K562 (cell line): ENCODE data around the gene PRPF6. TPM values are rescaled to one million over a fixed set of nuclear protein-coding genes. Genes with fewer than 3 reads are reported as not detected.

ENCODE experiments used
- ATAC-seq: fragments of 200-7000 bp; cut with Tn5 transposase; 3 replicates; pipeline ENCODE4 v1.9.1; 2020; ENCODE audit warnings: moderate library complexity
- BruUV-seq: library from RNA; stranded (reverse); fragments of 400-500 nt; replicated peaks from 2 replicates; lab custom pipeline; 2021; lab: Mats Ljungman, UMichigan
- CTCF ChIA-PET: fragments of 300-600 bp; formaldehyde crosslinking; extraction: SDS; loops from one replicate; lab custom pipeline; 2021; ENCODE audit warnings: low intra/inter-chr PET ratio; lab: Yijun Ruan, JAX
- POLR2A ChIA-PET: fragments of 300-600, 350-650 bp; sonication (Branson Sonifier 250); formaldehyde crosslinking; extraction: SDS; loops from one replicate; lab custom pipeline; 2021; ENCODE audit warnings: antibody characterized with exemption, inconsistent platforms; lab: Yijun Ruan, JAX
- DNase-seq, 4 experiments: peaks; one replicate each; pipeline versions ENCODE4 v3.0.0 to v3.0.0-alpha.2; 2011 to 2018; ENCODE audit warnings: low spot score in 3 of 4, mixed read lengths in 3 of 4; ENCODE audit errors: extremely low read depth in 1 of 4
- FAIRE-seq: peaks from 2 replicates; lab custom pipeline; 2011; peaks lifted over from hg19 to GRCh38; lab: Jason Lieb, UNC
- H2AFZ ChIP-seq: 2 replicates; pipeline ENCODE4 v1.6.0; 2011; ENCODE audit warnings: low read depth, low read length, control low read depth, inconsistent platforms
- H3K27ac ChIP-seq: fragments of 200-600 bp; 3 replicates; pipeline ENCODE4 v1.8.0; 2011; ENCODE audit warnings: low read depth, mild to moderate bottlenecking, control low read depth, inconsistent platforms, low read length, moderate library complexity, mixed read lengths; ENCODE audit errors: extremely low read depth
- H3K27me3 ChIP-seq, 2 experiments: fragments of 300-600 bp in 1 of 2; 2 replicates in 1 of 2; 3 replicates in 1 of 2; pipeline versions ENCODE4 v1.6.0 to v1.8.0; 2011; ENCODE audit warnings: inconsistent platforms in 2 of 2, low read length in 2 of 2, mild to moderate bottlenecking in 1 of 2, mixed read lengths in 1 of 2, moderate library complexity in 1 of 2; ENCODE audit not compliant: control insufficient read depth in 2 of 2, insufficient read depth in 2 of 2
- H3K36me3 ChIP-seq: fragments of 300-600 bp; 3 replicates; pipeline ENCODE4 v1.8.0; 2011; ENCODE audit warnings: mild to moderate bottlenecking, low read length, inconsistent platforms; ENCODE audit not compliant: control insufficient read depth, insufficient read depth
- H3K4me1 ChIP-seq, 2 experiments: fragments of 200-600 bp in 1 of 2; replicated peaks in 1 of 2; 2 replicates in 1 of 2; 3 replicates in 1 of 2; pipeline versions ENCODE4 v1.5.1 to v1.8.0; 2011; ENCODE audit warnings: inconsistent platforms in 2 of 2, low read length in 2 of 2, mild to moderate bottlenecking in 1 of 2, mixed read lengths in 1 of 2, moderate library complexity in 1 of 2; ENCODE audit not compliant: control insufficient read depth in 2 of 2, insufficient read depth in 2 of 2
- H3K4me2 ChIP-seq: 2 replicates; pipeline ENCODE4 v1.6.1; 2011; ENCODE audit warnings: low read length, control low read depth, inconsistent platforms, mixed read lengths; ENCODE audit not compliant: insufficient read depth
- H3K4me3 ChIP-seq: fragments of 200-600 bp; sonication (generic), shearing (Covaris generic); 2 replicates; pipeline ENCODE4 v1.5.1; 2016; ENCODE audit warnings: control low read depth, inconsistent platforms
- H3K79me2 ChIP-seq: fragments of 200-600 bp; 3 replicates; pipeline ENCODE4 v1.8.0; 2011; ENCODE audit warnings: low read length, inconsistent platforms; ENCODE audit not compliant: control insufficient read depth, insufficient read depth
- H3K9ac ChIP-seq, 2 experiments: 2 replicates each; pipeline versions ENCODE4 v1.6.0 to v1.6.1; 2011; ENCODE audit warnings: low read depth in 2 of 2, low read length in 2 of 2, control low read depth in 1 of 2, inconsistent platforms in 1 of 2, mild to moderate bottlenecking in 1 of 2, mixed read lengths in 1 of 2; ENCODE audit not compliant: insufficient read depth in 1 of 2
- H3K9me1 ChIP-seq: one replicate; pipeline ENCODE4 v1.6.0; 2011; ENCODE audit warnings: inconsistent platforms, mild to moderate bottlenecking, low read length, moderate library complexity; ENCODE audit not compliant: control insufficient read depth, insufficient read depth
- H3K9me3 ChIP-seq: replicated peaks from 2 replicates; pipeline ENCODE4 v1.5.1; 2011; ENCODE audit warnings: low read depth, low read length, inconsistent platforms; ENCODE audit not compliant: control insufficient read depth, insufficient read depth
- H4K20me1 ChIP-seq: replicated peaks from 2 replicates; pipeline ENCODE4 v1.6.1; 2011; ENCODE audit warnings: low read length, inconsistent platforms, mixed read lengths; ENCODE audit not compliant: control insufficient read depth, insufficient read depth
- ADNP ChIP-seq: fragments of 200-800 bp; sonication (Bioruptor generic); IDR thresholded peaks from 2 replicates; pipeline ENCODE4 v1.6.1; 2016; ENCODE audit warnings: missing genetic modification characterization, missing compliant biosample characterization
- ARID3B ChIP-seq: fragments of 250-450 bp; sonication (Bioruptor Pico); IDR thresholded peaks from 2 replicates; pipeline ENCODE4 v1.4.0; 2020; ENCODE audit warnings: borderline replicate concordance
- CEBPG ChIP-seq, 3 experiments: fragments of 200-800 bp in 1 of 3; sonication (Bioruptor generic) in 1 of 3; sonication (generic) in 1 of 3; formaldehyde crosslinking in 1 of 3; IDR thresholded peaks in 2 of 3; conservative IDR thresholded peaks in 1 of 3; 2 replicates each; pipeline versions ENCODE4 v1.6.1 to v1.8.0; 2016 to 2022; ENCODE audit warnings: missing compliant biosample characterization in 2 of 3, missing genetic modification characterization in 2 of 3, mild to moderate bottlenecking in 1 of 3, missing genetic modification reagents in 1 of 3
- DPF2 ChIP-seq: fragments of 450-650 bp; IDR thresholded peaks from 2 replicates; pipeline ENCODE4 v1.6.1; 2016
- FOSL1 ChIP-seq: fragments of 200-800 bp; sonication (Bioruptor generic); conservative IDR thresholded peaks from 2 replicates; pipeline ENCODE4 v1.6.1; 2016; ENCODE audit warnings: missing genetic modification characterization, missing compliant biosample characterization
- GTF2A2 ChIP-seq: IDR thresholded peaks from 2 replicates; pipeline ENCODE4 v1.6.1; 2016; ENCODE audit warnings: mild to moderate bottlenecking, missing genetic modification characterization, missing compliant biosample characterization
- PREB ChIP-seq: sonication (generic); formaldehyde crosslinking; IDR thresholded peaks from 2 replicates; pipeline ENCODE4 v1.8.1; 2023; ENCODE audit warnings: mild to moderate bottlenecking, missing genetic modification reagents
- TSC22D4 ChIP-seq: fragments of 450-650 bp; IDR thresholded peaks from 2 replicates; pipeline ENCODE4 v1.6.1; 2016; ENCODE audit warnings: missing genetic modification characterization, missing biosample characterization, control low read depth
- VEZF1 ChIP-seq: fragments of 200-800 bp; sonication (Bioruptor generic); IDR thresholded peaks from 2 replicates; pipeline ENCODE4 v1.6.1; 2017; ENCODE audit warnings: missing genetic modification characterization, missing compliant biosample characterization
- YBX1 ChIP-seq: fragments of 450-650 bp; IDR thresholded peaks from 2 replicates; pipeline ENCODE4 v1.7.1; 2016; ENCODE audit warnings: mild to moderate bottlenecking
- ZHX1 ChIP-seq: fragments of 150-350 bp; conservative IDR thresholded peaks from 2 replicates; pipeline ENCODE4 v1.6.1; 2014; ENCODE audit warnings: low read length
- WGBS: fragments of 100-300 bp; shearing (Covaris generic); methylation state at CpG from one replicate; pipeline ENCODE4 v1.1.6; 2016; ENCODE audit warnings: low coverage, mixed read lengths; ENCODE audit not compliant: insufficient coverage; ENCODE audit errors: missing lambda C conversion rate; 5-methylcytosine and 5-hydroxymethylcytosine counted together
- in situ Hi-C: fragments of 300-500 bp; cut with MboI; formaldehyde crosslinking; loops from 4 replicates; pipeline ENCODE4 v1.15.0; 2018; ENCODE audit warnings: inconsistent platforms, mixed read lengths
- intact Hi-C: fragments of 100-400 bp; cut with micrococcal nuclease; formaldehyde crosslinking; loops from 2 replicates; pipeline ENCODE4 v1.14.2; 2022
- polyA plus RNA-seq, 8 experiments: library from polyadenylated mRNA; depleted of rRNA in 4 of 8; stranded (reverse) in 5 of 8; unstranded in 3 of 8; fragments of >200 nt; fragmentation: Nextera tagmentation in 2 of 8; fragmentation: Illumina TruSeq in 1 of 8; extraction: Ambion mirVana in 2 of 8; extraction: Trizol in 1 of 8; gene quantifications; 2 replicates each; pipeline versions ENCODE4 v1.2.1 to v1.2.3, GENCODE V29; 2011 to 2014; ENCODE audit warnings: inconsistent platforms in 1 of 8, missing spikeins in 1 of 8
- total RNA-seq, 7 experiments: library from RNA; depleted of rRNA in 6 of 7; stranded (reverse); fragments of >200 nt in 6 of 7; fragmentation: Illumina TruSeq in 2 of 7; extraction: Trizol in 2 of 7; gene quantifications; 2 replicates each; pipeline versions ENCODE4 v1.2.1 to v1.2.3, GENCODE V29; 2011 to 2021; ENCODE audit warnings: low replicate concordance in 1 of 7

Gene PRPF6
- total and polyA plus RNA-seq, 9 of the 15 experiments (the other 6 are each of a cell fraction or from before 2014, with no cell fraction given): 4.2 to 83.2 (median 59.9) TPM

- TF ChIP-seq ARID3B (CRISPR knock-in tag): no peak
Observed at GRCh38 chr20:64033981-64034493, 53.1 kb downstream of the PRPF6 start (continued).

- H2AFZ ChIP-seq: no peak overlapping the region
- H4K20me1 ChIP-seq: no peaks in the 10 kb centered on the region
- no peaks in the 10 kb centered on the region for H3K9me3 ChIP-seq
- H3K36me3 ChIP-seq: peaks cover 45% of the 10 kb centered on the region; the same call in 2 of the 3 replicates
- no peak overlapping the region for H3K27ac ChIP-seq
- BruUV-seq: no TSS peak
- TF ChIP-seq DPF2 (no peak), PREB (CRISPR knock-in tag) (no peak), GTF2A2 (tag) (no peak), YBX1 (no peak), ADNP (tag) (no peak), FOSL1 (tag) (no peak), TSC22D4 (tag) (no peak), VEZF1 (CRISPR knock-in tag) (no peak), CEBPG (CRISPR knock-in tag; IDR thresholded peaks at IDR 0.05) (no peak), CEBPG (tag; conservative IDR thresholded peaks at IDR 0.05 in 1 of 2, IDR thresholded peaks at IDR 0.05 in 1 of 2) (no peak), ZHX1 (no peak)
- in situ Hi-C loops: no loop called here
- no peak overlapping the region for H3K4me2 ChIP-seq
- CTCF ChIA-PET: no interaction called here
- ATAC-seq (no peak), DNase-seq (no peak), FAIRE-seq (peak; percentile 32)
- H3K4me1 ChIP-seq: peaks cover 25 to 65% of the 10 kb centered on the region in 2 experiments
- 83% methylated on average over 11 of the region's 17 CpGs for WGBS
- intact Hi-C loops: loop anchor here (5.0 kb wide), 2 partner anchors 87 to 498 kb away; partner anchors contain the start of gene PTK6
- POLR2A ChIA-PET: interaction anchor here (0.7 kb wide), 1 partner anchor 12 kb away, joined by 3 read pairs; no protein-coding TSS in a partner anchor
- peaks cover 3% of the 10 kb centered on the region for H3K9me1 ChIP-seq
- H3K79me2 ChIP-seq: no peaks in the 10 kb centered on the region
- peak overlapping the region in 1 of 2 experiments; percentile 87; a peak in 2 of 4 replicates for H3K9ac ChIP-seq
- H3K27me3 ChIP-seq: no peaks in the 10 kb centered on the region
- H3K4me3 ChIP-seq: no peak overlapping the region
Observed at GRCh38 chr20:64035066-64035932, 54.4 kb downstream of the PRPF6 start.
